ENCODE results near the gene ZFP57.
"Not testable (repeated sequence)": the region's sequence is repeated elsewhere in the genome, so short reads cannot be mapped to it uniquely, and the experiment has no call there.

ZFP57 gene

DNA sequence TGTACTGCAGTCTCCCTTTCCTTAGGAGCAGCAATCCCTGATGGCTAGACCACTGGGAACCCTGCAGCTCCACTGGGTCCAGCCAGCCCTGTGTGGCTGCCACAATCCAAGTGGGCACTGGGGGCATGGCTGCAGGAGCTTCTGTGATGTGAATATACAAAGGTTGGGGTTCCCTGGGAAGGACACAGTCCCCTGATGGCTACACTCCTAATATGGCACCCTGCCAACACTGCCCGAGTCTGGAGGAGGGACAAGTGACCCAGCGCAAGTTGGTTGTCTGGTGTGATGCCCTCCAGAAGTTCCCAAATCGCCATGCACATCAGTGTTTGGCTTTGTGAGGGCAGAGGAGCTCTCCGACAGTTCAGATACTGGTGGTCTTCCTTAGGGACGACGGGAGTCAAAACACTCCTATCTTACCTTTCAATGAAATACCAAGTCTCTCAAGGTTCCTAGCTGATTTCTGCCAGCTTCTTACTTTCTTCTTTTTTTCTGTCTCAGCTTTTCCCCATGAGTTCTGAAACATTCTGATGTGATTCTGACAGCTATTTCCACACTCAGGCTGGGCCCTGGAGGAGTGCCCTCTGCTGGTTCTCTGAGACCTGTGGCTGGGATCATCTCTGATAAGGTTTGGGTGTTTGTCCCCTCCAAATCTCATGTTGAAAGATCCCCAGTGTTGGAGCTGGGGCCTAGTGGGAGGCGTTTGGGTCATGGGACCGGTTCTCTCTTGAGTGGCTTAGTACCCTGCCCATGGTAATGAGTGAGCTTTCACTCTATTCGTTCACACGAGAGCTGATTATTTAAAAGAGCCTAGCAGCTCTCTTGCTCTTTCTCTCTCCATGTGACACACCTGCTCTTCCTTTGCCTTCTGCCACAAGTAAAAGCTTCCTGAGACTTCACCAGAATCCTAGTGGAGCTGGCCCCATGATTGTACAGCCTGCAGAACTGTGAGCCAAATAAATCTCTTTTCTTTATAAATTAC is 15.5 kb upstream of the ZFP57 start:
- DNase-seq (ENCODE audit: low spot score), result peak; percentile 35

DNA sequence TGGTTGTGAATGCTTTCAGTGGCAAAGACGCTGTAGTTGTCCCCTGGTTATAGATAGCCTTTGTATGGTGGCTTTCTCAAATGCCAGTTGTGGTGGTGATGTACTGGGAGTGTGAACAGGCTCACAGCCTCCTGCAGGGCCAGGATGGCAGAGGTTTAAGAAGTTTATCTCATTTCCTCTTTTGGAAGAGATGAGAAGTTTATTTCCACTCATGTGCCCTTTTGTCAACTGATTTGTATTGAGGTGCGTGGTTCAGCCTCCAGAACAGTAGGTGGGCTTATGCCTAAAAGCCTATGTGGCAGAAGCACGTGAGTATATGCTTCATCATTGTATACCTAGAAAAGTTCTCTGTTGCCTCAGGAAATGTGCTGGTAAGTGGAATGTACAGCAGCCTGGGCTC is 13.7 kb upstream of the ZFP57 start:
- no peak for DNase-seq (ENCODE audit: low spot score)

DNA sequence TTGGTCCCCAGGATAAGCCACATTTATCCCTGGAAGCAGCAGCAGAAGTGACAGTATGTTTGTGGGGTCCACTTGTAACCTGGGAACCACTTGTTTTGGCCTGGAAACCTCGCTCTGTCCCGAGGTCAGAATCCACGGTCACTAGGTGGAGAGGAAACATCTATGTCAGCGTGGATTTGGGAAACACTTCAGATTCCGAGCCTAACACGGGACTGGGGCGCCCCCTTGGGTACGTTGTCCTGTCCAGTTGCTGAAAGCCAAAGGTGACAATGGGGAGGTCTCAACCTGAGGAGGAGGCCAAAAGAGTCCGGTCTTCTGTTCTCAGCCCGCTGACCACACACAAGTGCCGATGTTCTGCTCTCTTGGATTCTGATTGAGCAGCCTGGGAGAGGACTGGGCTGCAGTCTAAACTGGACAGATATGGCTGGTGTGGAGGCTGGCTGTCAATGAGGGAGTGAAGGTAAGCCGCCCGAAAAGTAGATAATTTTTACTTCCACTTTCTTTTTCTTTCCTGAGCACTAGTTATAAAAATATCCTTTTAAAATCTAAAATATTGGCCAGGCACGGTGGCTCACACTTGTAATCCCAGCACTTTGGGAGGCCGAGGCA is 4.9 kb upstream of the ZFP57 start:
- no peak for DNase-seq (ENCODE audit: low spot score)

DNA sequence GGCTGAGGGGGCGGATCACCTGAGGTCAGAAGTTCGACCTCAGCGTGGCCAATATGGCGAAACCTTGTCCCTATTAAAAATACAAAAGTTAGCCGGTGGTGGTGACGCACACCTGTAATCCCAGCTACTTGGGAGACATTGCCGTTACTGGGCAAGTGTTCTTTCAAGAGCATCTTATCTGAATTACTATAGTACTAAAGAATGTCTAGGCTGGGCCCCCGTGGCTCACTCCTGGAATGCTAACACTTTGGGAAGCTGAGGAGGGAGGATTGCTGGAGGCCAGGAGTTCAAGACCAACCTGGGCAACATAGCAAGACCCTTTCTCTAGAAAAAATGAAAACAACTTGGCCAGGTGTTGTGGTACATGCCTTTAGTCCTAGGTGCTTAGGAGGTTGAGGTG is 859 bp upstream of the ZFP57 start:
- no peak for DNase-seq (ENCODE audit: low spot score)

DNA sequence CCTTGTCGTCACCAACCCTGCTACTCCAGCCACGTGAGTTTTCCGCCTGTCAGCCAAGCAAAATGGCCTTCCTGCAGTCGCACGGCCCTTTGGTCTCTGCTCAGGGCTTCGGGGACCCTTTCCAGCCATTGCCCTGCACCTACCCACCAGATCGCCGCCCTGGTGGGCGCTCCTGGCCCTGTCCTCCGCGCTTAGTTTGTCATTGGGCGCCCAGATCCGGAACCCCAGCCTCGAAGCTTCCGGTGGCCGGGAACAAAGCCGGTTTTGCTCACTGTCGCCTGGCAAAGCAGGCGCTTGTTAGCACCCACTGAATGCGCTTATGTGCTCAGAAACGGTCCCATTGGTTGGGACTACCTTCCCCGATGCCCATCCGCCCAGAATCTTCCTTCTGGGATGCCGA is 536 bp downstream of the ZFP57 start:
- DNase-seq (ENCODE audit: low spot score), result no peak

DNA sequence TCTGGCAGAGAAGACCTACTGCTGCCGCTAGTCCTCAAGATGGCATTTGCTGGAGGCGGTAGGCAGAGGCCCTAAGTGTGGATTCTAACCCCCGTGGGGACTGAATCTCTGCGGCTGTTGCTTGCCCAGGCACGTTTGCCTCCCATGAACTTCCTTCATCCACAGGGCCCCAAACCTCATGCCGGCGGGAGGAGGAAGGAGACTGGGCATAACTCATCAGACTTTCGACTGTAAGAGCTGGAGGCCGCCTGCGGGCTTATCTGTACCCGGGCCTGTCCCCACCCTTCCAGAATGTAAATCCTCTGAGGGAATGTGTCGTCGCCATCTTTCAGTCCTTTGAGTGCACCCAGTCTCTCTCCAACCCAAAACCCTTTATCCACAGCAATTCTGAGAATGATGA is 990 bp downstream of the ZFP57 start:
- no peak for DNase-seq (ENCODE audit: low spot score)

DNA sequence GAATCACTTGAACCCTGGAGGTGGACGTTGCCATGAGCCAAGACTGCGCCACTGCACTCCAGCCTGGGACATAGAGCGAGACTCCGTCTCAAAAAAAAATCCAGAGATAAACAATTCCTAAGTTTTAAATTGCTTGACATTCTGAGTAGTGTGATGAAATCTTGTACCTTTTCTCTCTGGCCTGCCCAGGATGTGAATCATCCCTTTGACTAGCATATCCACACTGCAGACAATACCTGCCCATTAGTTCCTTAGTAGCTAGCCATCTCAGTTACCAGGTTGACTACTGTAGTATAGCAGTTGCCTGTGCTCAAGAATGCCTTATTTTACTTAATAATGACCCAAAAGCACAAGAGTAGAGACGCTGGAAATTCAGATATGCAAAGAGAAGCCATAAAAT is 2.8 kb downstream of the ZFP57 start:
- DNase-seq (ENCODE audit: low spot score), result peak; percentile 79

DNA sequence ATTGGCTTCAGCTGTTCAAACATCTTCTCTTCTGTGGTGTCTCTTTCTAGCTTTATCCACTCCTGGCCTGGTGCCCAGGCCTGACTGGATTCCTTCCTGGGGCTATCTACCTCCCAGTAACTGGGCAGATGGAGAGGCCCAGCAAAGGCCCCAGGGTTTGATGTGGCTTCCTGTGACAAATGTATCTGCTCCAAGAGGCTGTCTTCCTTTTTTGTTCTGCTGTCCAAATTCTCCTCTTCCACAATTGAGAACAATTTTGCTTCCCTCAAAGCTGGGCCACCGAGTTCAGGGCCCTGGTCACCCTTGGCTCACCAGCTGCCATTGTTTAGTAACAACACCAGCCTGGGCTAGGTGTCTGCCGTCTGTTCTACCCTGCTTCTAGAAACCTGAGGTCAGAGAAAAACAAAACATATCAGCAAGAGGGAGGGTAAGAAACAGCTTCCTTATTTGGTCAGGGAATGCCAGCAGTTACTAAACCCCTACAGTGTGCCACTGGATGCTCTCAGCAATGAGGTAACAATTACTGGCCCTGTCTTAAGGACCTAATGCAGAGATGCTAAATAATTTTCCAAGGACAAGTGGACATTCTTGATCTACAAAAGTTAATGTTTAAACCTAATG is 3.9 kb downstream of the ZFP57 start:
- peak; percentile 90 for DNase-seq (ENCODE audit: low spot score)

DNA sequence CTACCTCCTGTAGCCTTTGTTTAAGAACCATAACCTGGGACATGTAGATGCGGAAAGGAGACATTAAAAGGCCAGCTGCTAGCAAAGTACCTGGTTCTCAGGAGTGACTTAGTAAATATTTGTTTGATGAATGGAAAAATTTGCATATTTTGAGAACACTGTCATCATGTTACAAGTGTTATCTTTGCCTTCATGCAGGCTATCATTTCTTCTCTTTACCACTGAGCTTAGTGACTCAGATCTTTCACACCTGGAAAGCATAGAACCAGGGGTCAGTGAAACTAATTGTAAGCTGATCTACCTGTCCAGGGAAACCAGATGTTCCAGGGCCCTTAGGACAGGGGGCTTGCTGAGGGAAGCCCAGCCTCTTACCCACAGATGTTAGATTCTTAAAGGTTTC is 5.4 kb downstream of the ZFP57 start:
- DNase-seq (ENCODE audit: low spot score), result peak; percentile 14

DNA sequence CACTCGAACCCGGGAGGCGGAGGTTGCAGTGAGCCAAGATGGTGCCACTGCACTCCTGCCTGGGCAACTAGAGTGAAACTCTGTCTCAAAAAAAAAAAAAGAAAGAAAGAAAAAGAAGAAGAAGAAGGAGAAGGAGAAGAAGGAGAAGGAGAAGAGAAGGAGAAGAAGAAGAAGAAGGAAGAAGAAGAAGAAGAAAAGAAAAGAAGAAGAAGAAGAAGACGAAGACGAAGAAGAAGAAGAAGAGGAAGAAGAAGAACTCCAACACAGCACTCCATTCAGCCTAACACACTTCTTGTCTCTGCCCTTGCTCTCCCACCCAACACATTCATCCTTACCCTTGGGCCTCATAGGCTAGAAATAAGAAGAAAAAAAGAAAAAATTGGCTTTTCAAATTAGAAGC is 6.9 kb downstream of the ZFP57 start:
- DNase-seq (ENCODE audit: low spot score), result no peak

DNA sequence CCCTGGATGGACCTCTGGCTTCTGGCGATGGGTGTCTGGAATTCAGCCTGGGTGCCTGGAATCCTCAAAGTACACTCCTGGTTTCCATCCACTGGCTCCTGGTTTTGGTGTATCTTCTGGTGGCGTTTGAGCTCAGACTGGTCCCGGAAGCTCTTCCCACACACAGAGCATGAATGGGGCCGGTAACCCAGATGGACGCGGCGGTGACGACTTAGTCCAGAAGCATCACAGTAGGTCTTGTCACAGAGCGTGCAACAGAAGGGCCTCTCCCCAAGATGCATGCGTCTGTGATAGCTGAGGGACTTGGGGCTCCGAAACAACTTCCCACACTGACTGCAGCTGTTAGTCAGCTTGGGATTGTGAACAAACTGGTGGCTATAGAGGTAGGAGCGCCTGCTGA is 7.8 kb downstream of the ZFP57 start:
- no peak for DNase-seq (ENCODE audit: low spot score)

DNA sequence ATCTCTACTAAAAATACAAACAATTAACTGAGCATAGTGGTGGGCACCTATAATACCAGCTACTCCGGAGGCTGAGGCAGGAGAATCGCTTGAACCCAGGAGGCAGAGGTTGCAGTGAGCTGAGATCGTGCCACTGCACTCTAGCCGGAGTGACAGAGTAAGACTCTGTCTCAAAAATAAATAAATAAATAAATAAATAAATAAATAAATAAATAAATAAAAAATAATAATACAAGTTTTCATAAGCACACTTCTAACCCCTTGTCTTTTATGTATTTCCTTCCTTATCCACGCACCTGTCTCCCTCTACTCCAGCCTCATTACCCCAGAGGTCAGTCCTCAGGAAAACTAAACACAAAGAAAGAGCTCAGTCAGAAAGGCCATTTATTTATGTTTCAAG is 8.8 kb downstream of the ZFP57 start:
- DNase-seq (ENCODE audit: low spot score), result not testable (repeated sequence)

DNA sequence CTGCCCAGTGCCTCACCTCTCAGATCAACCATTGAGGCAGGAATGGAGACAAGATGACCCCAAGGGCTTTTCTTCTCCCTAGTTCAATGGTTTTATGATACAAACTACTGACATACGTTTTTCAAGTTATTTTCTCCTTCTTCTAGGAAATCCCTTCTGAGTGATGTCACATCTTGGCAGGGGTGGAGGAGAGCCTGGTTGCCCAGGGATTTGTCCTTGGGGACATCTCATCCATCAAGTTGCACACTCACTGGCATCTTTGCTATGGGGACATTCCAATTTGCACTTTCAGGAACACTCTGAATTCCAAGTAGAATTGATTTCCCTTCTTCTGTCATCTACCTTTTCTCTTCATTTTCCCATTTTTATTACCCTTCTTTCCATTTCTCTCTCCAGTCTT is 9.9 kb downstream of the ZFP57 start:
- DNase-seq (ENCODE audit: low spot score), result no peak

DNA sequence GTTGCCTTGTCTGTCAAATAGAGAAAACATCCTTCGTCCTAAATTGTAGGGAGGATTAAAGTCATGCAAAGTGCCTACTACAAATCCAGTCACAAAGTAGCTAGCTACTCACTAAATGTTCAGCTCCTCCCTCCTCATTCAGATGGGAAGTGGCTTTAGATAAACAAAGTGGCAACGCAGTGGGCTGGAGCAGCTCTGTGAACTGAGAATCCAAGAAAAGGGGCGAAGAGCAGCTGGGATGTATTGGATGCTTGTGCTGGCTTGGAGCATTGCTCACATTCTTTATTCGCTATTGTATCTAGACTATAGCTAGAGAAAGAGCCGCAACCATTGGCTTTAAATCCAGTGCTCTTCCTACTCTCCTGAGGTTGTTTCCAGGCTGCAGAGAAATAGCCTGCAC is 13.8 kb downstream of the ZFP57 start:
- no peak for DNase-seq (ENCODE audit: low spot score)

DNA sequence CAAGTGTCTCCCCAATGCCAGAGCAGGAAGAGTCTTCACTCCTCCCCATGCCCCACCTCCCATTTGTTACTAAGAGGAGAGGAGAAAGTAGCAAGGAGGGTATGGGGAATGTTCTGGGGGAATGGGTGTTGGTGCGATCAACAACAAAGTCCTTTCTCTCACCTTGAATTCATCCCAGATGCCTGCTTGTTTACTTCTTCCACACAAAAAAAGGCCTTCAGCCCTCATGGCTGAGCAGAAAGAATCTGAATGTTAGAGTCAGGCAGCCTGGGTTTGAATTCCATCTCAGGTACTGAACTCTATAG is 14.2 kb downstream of the ZFP57 start:
- no peak for DNase-seq (ENCODE audit: low spot score)

DNA sequence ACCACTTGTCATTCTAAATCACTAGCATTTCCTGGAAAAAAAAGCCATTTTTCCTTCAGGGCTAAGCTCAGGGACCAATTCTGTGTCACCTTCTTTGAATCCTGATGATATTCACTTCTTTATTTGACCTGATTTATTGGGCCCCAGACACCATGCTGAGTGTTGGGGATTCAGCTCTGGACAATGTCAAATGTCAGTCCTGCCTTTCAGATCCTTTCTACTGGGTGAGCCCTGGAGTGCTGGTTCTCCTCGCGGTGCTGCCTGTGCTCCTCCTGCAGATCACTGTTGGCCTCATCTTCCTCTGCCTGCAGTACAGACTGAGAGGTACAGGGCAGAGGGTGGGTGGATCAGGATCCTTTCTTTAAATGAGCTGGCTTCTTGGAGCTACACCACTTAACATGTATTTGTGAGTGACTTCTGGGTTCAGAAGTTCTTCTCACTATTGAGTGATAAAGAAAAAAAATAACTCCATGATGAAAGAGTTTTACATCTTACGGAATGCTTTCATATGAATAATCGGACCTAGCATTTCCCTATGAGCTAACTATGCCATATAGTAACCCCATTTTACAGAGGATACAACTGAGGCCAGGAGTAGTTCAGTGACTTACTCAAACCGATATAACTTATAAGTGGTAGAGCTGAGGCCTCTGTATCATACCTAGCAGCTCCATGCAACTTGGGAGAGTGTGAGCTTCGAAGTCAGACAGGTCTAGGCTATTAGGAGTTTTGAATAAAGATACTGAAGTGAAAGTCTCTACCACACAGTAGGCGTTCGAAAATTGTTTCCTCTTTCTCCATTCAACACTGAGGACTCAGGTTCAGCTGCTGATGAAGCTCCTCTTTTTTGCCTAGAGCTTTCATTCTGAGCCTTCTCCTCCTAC is 14.8 kb downstream of the ZFP57 start:
- no peak for DNase-seq (ENCODE audit: low spot score)

DNA sequence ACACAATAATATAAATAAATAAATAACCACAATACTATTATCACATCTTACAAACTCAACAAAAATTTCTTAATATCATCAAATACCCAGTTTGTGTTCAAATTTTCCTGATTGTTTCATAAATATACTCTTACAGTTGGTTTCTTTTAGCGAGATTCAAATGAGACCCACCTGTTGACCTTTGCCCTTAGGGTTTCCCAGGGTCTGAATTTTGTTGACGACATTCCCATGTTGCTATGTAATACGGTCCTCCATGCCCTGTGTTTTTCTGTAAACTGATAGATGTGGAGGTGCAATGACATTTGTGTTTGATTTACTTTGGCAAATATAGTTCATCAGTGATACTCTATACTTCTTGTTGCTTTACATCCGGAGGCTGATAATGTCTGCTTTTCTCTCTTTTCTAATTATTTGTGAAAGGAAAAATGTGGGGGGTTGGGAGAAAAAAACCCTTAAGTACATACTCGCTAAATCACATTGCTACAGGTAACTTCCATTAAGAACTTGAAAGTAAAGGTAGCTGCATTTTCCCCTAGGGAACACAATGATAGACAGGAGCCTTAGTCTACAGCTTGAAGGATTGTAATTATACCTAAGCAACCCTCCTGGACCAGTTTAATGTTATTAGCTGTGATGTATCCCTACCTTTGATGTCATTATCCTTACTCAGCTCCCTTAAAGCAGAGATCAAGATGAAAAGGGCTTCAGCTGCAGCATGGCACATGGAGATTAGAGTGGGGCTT is 17.5 kb downstream of the ZFP57 start:
- DNase-seq (ENCODE audit: low spot score), result no peak

DNA sequence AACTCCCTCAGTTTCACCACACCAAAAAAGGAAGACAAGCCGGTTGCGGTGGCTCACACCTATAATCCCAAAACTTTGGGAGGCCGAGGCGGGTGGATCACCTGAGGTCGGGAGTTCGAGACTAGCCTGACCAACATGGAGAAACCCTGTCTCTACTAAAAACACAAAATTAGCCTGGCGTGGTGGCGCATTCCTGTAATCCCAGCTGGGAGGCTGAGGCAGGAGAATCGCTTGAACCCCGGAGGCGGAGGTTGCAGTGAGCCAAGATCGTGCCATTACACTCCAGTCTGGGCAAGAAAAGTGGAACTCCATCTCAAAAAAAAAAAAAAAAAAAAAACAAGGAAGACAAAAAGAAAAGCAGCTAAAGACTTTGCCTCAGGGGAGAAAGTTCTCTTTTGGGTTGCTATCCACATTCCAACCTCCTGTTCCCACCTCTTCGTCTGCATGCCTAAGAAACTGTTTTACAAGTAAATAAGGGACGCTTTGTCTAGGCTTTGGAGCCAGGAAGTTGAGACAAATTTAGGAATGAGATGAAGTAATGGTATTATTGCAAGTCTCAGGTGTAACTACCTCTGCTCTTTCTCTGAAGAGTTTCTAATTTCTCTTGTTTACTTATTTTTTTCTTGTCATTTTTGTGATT is 19.3 kb downstream of the ZFP57 start:
- DNase-seq (ENCODE audit: low spot score), result peak; percentile 30

DNA sequence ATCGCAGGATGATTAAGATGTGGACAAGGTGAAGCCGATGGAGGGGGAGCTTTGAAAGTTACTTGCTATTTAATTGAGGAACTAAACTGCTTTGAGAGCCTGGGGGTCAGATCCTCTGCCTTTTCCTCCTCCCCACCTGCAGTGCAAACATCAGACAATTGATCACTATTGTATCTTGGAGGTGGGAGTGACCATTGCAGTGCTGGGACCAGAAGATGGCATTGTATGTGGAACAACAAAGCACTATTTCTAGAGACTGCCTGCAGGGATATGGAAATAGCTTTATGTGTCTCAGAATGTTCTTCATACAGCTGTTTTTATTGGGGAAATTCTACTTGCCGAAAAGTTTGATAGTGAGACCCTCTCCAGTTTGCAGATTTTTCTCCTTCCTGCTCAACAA is 19.9 kb downstream of the ZFP57 start:
- DNase-seq (ENCODE audit: low spot score), result no peak

DNA sequence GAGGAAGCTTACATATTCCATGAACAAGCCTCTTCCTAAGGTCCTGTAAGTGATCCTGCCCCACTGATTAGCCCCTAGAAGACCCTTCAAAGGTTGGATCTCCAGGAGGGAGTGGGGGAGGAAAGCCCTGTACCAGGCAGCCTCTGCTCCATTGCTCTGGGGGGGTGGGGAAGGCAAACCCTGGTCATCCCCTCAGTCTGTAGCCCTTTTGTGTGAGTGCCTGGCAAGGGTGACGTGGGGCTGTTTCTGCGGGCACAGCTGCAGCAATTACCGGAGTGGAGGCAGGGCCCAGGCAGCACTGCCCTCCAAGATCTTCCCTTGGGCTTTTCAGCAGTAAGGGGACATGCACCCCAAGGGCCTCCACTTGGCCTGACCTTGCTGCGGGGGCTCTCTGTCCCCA is 24.2 kb downstream of the ZFP57 start, which contains the start of gene MOG:
TSS of gene MOG (plus strand) at position 295 of the 400 bp plus-strand sequence. CDS start 118 bp downstream, outside the sequence.
- no peak for DNase-seq (ENCODE audit: low spot score)

DNA sequence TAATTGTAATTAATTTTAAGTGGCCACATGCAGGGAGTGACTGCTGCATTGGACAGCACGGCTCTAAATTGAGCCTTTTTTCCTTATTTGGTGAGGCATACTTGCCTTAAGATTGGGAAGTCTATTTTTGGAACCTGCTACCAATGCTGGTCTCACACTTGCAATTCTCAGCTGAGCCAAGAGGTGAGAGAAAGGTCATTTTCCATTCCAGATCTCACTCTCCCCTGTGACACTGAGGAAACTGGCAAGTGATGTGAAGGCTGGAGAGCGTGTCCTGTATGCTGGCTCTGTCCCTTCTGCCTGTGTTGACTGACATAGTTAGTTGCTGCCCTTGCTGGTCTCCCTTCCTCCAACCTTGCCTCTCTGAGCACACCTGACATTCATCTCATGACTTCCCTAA is 24.8 kb downstream of the ZFP57 start:
- DNase-seq (ENCODE audit: low spot score), result no peak
